K562 (cell line): Measurements from ENCODE around the gene CBX4. TPM values are rescaled to one million over a fixed set of nuclear protein-coding genes. Genes with fewer than 3 reads are reported as not detected.
A peak's percentile ranks its signal among the peaks of the same experiment; 100 is the strongest.

Experiments
- BRD9 ChIP-seq: fragments of 450-650 bp; IDR thresholded peaks from 2 replicates; pipeline ENCODE4 v1.6.1; 2018; ENCODE audit warnings: low read depth; ENCODE audit not compliant: partially characterized antibody
- CHD2 ChIP-seq: IDR thresholded peaks from 2 replicates; pipeline ENCODE4 v1.6.1; 2011; ENCODE audit warnings: low read depth, low read length
- CREBBP ChIP-seq: IDR thresholded peaks from one replicate; pipeline ENCODE4 v1.6.1; 2012; ENCODE audit warnings: low read depth, mild to moderate bottlenecking, control low read depth, inconsistent platforms, low read length
- ETS1 ChIP-seq: conservative IDR thresholded peaks from 2 replicates; pipeline ENCODE4 v1.6.1; 2011; ENCODE audit warnings: low read depth, mild to moderate bottlenecking, low read length; ENCODE audit not compliant: control insufficient read depth
- ILK ChIP-seq: fragments of 450-650 bp; IDR thresholded peaks from 2 replicates; pipeline ENCODE4 v1.6.1; 2016; ENCODE audit warnings: missing genetic modification characterization, low read depth, mild to moderate bottlenecking, missing compliant biosample characterization, moderate library complexity, borderline replicate concordance
- NCOR1 ChIP-seq: fragments of 450-650 bp; IDR thresholded peaks from 2 replicates; pipeline ENCODE4 v1.6.1; 2016; ENCODE audit warnings: mild to moderate bottlenecking, moderate library complexity
- NFRKB ChIP-seq: fragments of 450-650 bp; IDR thresholded peaks from 2 replicates; pipeline ENCODE4 v1.6.1; 2016; ENCODE audit warnings: low read depth
- NFYB ChIP-seq: IDR thresholded peaks from 2 replicates; pipeline ENCODE4 v1.6.1; 2011; ENCODE audit warnings: mild to moderate bottlenecking, moderate library complexity; ENCODE audit not compliant: insufficient read length; ENCODE audit errors: extremely low read depth
- NR4A1 ChIP-seq, 2 experiments: fragments of 250-450 bp in 1 of 2; fragments of 450-650 bp in 1 of 2; sonication (Bioruptor Pico) in 1 of 2; IDR thresholded peaks; 2 replicates each; pipeline versions ENCODE4 v1.4.0 to v1.6.1; 2016 to 2020; ENCODE audit warnings: mild to moderate bottlenecking in 2 of 2, missing compliant biosample characterization in 1 of 2, missing genetic modification characterization in 1 of 2, moderate library complexity in 1 of 2
- PHF8 ChIP-seq: fragments of 200-600 bp; sonication (generic); IDR thresholded peaks from 2 replicates; pipeline ENCODE4 v1.6.1; 2012; ENCODE audit warnings: mixed run types, mild to moderate bottlenecking, inconsistent platforms, low read length, moderate library complexity, borderline replicate concordance
- RBM22 ChIP-seq: fragments of 200-400 bp; formaldehyde crosslinking; IDR thresholded peaks from 2 replicates; pipeline ENCODE4 v1.6.1; 2018; ENCODE audit warnings: low read length, low read depth; ENCODE audit not compliant: poor library complexity, severe bottlenecking
- SAFB2 ChIP-seq: fragments of 200-400 bp; formaldehyde crosslinking; IDR thresholded peaks from 2 replicates; pipeline ENCODE4 v1.6.1; 2018; ENCODE audit warnings: borderline replicate concordance, low read length, low read depth, moderate library complexity; ENCODE audit not compliant: severe bottlenecking
- SRSF9 ChIP-seq: fragments of 200-400 bp; formaldehyde crosslinking; IDR thresholded peaks from 2 replicates; pipeline ENCODE4 v1.6.1; 2017; ENCODE audit warnings: low read depth, low read length, borderline replicate concordance
- TBP ChIP-seq: optimal IDR thresholded peaks from 2 replicates; pipeline ENCODE3; 2011; ENCODE audit warnings: low read depth, low read length, improper control_type of control experiment
- TFAP4 ChIP-seq: sonication (generic); formaldehyde crosslinking; IDR thresholded peaks from 2 replicates; pipeline ENCODE4 v1.8.0; 2022; ENCODE audit warnings: missing genetic modification reagents, mild to moderate bottlenecking, moderate library complexity, borderline replicate concordance
- UBTF ChIP-seq, 2 experiments: IDR thresholded peaks; 2 replicates each; pipeline ENCODE4 v1.6.1; 2012; ENCODE audit warnings: improper control_type of control experiment in 2 of 2, low read depth in 2 of 2, low read length in 2 of 2, borderline replicate concordance in 1 of 2
- ZFX ChIP-seq: sonication (generic); formaldehyde crosslinking; IDR thresholded peaks from 2 replicates; pipeline ENCODE4 v1.8.0; 2022; ENCODE audit warnings: mild to moderate bottlenecking, missing genetic modification reagents, moderate library complexity
- polyA plus RNA-seq, 8 experiments: library from polyadenylated mRNA; depleted of rRNA in 4 of 8; stranded (reverse) in 5 of 8; unstranded in 3 of 8; fragments of >200 nt; fragmentation: Nextera tagmentation in 2 of 8; fragmentation: Illumina TruSeq in 1 of 8; extraction: Ambion mirVana in 2 of 8; extraction: Trizol in 1 of 8; gene quantifications; 2 replicates each; pipeline versions ENCODE4 v1.2.1 to v1.2.3, GENCODE V29; 2011 to 2014; ENCODE audit warnings: inconsistent platforms in 1 of 8, missing spikeins in 1 of 8
- total RNA-seq, 7 experiments: library from RNA; depleted of rRNA in 6 of 7; stranded (reverse); fragments of >200 nt in 6 of 7; fragmentation: Illumina TruSeq in 2 of 7; extraction: Trizol in 2 of 7; gene quantifications; 2 replicates each; pipeline versions ENCODE4 v1.2.1 to v1.2.3, GENCODE V29; 2011 to 2021; ENCODE audit warnings: low replicate concordance in 1 of 7
- TF ChIP-seq, protein P1 (sequence below): sonication (generic); formaldehyde crosslinking; IDR thresholded peaks from 2 replicates; pipeline ENCODE4 v1.8.0; 2022; ENCODE audit warnings: mild to moderate bottlenecking, missing genetic modification reagents, borderline replicate concordance
- TF ChIP-seq, protein P2 (sequence below): fragments of 250-450 bp; sonication (Bioruptor Pico); IDR thresholded peaks from 2 replicates; pipeline ENCODE4 v1.5.0; 2021

Gene CBX4
- total and polyA plus RNA-seq, 9 of the 15 experiments (the other 6 are each of a cell fraction or from before 2014, with no cell fraction given) = 0.98 to 50.5 (median 10.0) TPM

DNA sequence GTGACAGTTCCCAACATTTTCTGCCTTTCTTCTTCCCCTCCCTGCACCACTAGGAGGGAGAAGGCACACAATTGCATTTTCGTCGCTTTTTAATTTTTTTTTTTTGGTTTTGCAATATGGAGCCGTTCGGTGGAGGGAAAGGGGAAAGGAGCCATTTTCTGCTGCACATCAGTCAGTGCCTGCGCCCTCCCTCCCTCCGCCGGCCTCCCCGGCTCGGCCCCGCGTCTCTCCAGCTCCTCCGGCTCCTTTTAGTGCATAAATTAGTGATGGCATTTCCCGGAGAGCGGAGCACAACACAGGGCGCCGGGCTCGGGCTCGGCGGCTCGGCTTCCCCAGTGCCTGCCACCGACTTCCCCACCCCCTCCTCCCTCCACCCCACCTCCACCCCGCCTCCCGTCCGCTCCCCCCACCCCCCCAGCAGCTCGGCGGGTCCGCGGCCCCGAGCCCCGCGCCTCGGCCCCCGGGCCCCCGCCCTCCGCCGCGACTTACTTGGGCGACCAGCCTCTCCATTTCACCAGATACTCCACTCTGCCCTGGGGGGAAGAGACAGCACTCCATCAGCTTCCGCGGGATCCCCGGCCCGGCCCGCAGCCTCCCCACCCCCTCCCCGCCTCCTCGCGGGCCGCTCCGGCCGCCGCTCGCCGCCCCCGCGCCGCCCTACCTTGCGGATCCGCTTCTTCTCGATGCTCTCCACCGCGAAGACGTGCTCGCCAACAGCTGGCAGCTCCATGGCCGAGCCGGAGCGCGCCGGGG lies 542 bp downstream of the CBX4 start (continued):
- TF ChIP-seq CREBBP = no peak
- no peak for TF ChIP-seq PHF8
- TF ChIP-seq TFAP4 = 0 out of 2 replicates have a peak, but pooled peaks have one; percentile 37
- TF ChIP-seq, protein P1, sequence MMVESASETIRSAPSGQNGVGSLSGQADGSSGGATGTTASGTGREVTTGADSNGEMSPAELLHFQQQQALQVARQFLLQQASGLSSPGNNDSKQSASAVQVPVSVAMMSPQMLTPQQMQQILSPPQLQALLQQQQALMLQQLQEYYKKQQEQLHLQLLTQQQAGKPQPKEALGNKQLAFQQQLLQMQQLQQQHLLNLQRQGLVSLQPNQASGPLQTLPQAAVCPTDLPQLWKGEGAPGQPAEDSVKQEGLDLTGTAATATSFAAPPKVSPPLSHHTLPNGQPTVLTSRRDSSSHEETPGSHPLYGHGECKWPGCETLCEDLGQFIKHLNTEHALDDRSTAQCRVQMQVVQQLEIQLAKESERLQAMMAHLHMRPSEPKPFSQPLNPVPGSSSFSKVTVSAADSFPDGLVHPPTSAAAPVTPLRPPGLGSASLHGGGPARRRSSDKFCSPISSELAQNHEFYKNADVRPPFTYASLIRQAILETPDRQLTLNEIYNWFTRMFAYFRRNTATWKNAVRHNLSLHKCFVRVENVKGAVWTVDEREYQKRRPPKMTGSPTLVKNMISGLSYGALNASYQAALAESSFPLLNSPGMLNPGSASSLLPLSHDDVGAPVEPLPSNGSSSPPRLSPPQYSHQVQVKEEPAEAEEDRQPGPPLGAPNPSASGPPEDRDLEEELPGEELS (CRISPR knock-in tag) = no peak
- peak in 1 of 2 experiments; percentile 13; a peak in 1 of 4 replicates for TF ChIP-seq UBTF (IDR thresholded peaks at IDR 0.05; ENCODE audit: borderline replicate concordance in 1 of 2, low read depth in 2 of 2, low read length in 2 of 2)
- no peak for TF ChIP-seq ETS1
- TF ChIP-seq, protein P2, sequence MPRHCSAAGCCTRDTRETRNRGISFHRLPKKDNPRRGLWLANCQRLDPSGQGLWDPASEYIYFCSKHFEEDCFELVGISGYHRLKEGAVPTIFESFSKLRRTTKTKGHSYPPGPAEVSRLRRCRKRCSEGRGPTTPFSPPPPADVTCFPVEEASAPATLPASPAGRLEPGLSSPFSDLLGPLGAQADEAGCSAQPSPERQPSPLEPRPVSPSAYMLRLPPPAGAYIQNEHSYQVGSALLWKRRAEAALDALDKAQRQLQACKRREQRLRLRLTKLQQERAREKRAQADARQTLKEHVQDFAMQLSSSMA (CRISPR knock-in tag) = no peak
- no peak for TF ChIP-seq SRSF9
- no peak for TF ChIP-seq ILK
- no peak for TF ChIP-seq NR4A1 (CRISPR knock-in tag; IDR thresholded peaks at IDR 0.05)
- no peak for TF ChIP-seq NR4A1 (tag; IDR thresholded peaks at IDR 0.05)
- no peak for TF ChIP-seq BRD9
- no peak for TF ChIP-seq NCOR1
- no peak for TF ChIP-seq CHD2
- 0 out of 2 replicates have a peak, but pooled peaks have one; percentile 5 for TF ChIP-seq ZFX (CRISPR knock-in tag)
- no peak for TF ChIP-seq TBP
- TF ChIP-seq RBM22 = no peak
- TF ChIP-seq SAFB2 = no peak
- TF ChIP-seq NFRKB = peak; percentile 78
- no peak for TF ChIP-seq NFYB
